OCI-M2 (cell line): ENCODE measurements around the gene ACTRT2.

Experiments
- DNase-seq: peaks from one replicate; lab custom pipeline; 2025; ENCODE audit not compliant: unreplicated experiment; lab: John Stamatoyannopoulos, UW

Gene ACTRT2

GRCh38 chr1:3021233-3021671 lies at the start of gene ACTRT2:
TSS of gene ACTRT2 (plus strand) at chr1:3021467. CDS start at chr1:3021687, 220 bp downstream.
- no peak for DNase-seq

GRCh38 chr1:2971609-2972008 lies 49.7 kb upstream of the ACTRT2 start:
- DNase-seq: no peak

DNA sequence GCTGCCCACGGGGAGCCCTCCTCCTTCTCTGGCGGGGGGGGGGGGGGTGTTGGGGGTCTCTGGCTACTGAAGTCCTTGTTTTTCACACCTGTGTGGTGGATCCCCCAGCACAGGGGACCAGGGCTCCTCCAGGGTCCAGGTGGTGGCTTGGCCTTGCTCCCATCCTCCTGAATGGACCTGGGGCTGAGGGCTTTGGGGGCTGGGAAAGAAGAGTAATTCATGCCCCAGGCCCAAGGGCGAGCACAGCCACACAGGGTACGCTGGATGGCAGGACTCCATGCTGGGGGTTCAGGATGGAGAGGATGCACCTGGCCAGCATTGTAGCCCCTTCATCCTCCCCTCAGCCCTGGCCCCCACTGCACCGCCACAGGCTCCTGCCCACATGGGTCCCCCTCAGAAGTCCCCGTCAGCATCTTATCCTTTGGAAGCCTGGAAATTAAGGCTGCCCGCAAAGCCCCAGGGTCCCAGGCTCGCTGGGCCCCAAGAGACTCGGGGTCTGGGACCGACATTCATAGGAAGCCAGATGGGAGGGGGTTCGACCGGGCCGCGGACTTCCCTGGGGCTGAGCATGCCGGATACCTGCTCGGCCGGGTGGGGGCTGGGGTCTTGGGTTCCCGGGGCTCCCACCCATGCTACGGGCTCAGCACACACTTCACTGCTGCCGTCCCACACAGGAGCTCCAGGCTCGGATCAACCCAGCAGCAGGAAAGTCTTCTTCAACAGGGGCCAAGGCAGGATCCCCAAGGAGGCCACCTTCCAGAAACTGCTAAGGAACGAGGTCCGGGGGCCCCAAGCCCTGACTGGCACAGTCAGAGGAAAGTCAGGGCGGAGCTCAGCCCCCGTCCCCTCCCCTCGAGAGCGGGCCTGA lies 49.0 kb upstream of the ACTRT2 start:
- DNase-seq: no peak

DNA sequence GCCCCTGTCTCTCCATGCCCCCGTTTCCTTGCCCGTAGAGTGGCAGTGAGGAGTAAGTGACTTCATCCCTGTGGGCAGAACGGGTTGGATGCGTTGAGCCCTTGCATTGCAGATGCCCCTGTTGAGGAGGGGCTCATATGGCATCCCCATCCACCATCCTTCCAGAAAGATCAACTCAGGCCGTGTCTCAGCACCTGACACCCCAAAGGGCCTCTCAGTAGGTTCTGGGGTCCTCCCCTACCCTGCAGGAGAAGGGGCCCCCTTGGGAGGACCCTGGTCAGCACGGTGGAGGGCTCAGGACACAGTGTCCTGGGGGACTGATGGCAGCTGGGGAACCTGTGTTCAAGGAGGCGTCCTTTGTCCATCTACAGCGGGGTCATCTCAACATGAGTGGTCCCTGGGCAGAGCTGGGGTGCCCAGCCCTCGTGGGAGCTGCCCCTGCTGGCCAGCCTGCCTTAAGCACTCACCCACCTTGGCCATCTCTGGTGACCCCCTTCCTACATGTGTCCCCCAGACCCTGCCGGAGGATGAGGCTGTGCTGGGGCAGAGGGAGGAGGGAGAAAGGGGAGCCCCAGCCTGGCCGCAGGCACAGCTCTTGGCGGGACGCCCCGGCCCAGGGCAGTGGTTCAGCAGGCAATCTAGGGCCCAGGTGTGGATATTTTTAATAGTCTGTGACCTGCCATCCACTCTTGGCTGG lies 48.2 kb upstream of the ACTRT2 start:
- DNase-seq: no peak

DNA sequence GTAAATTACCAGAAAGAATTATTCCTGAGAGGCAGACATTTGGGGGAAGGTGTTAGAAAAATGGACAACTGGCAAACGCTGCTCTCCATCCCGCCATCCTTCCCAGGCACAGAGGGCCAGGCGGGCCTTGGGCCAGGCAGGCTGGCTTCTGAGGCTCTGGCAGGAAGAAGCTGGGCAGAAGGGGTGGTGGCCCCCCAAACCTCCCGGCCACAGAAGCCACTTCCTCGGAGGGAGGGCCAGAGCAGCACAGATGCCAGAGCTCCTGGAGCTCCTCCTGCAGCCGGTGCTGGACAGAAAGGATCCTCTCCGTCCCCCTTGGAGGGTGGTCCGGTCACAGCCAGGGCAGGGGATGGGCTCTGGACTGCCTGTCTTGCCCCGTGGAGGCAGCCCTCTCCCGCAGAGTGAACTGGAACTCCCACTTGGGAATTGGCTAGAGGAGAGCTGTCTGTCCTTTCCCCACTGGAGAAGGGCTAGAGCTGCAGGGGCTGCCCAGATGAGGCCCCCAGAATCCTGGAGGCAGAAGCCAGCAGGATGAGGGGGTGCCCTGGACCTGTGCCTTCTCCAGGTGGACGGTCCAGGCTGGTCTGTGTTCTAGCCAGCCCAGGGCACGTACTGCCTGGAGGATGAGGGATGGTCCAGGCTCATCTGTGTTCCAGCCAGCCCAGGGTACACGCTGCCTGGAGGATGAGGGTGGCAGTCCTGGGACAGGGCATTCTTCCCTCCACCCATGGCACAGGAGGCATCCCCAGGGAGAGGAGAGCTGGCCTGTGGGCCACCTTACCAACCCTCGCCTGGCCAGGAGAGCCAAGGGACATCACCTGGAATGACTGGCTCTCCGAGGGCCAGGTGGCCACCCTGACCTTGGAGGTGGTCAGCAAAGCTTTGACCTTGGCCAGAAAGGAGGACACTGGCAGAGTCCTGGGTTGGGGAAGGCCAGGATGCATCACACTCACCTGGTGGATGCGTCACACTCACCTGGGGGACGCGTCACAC lies 47.4 kb upstream of the ACTRT2 start:
- DNase-seq: no peak

DNA sequence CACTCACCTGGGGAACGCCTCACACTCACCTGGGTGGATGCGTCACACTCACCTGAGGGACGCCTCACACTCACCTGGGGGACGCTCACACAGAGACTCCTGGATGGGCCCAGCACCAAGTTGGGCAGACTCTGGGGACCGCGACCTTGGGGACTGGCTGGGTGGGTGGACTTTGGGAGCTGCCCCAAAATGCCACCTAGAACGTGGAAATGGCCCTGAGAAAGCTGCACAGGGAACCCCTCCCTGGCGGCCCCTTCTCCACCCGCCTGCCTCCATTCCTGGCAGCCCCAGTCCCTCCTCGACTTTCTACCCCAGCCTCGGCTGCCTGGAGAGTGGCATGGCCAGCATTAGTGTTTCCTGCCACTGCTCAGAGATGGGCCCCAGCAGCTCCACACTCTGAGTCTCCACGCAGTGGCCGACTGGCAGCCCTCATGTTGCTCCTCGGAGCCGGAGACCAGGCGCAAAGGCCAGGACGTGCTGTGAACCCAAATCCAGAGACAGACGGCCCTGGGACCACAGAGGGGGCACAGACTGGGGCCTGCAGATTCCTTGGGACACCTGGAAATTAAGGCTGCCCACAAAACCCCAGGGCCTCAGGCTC lies 46.5 kb upstream of the ACTRT2 start:
- DNase-seq: no peak

DNA sequence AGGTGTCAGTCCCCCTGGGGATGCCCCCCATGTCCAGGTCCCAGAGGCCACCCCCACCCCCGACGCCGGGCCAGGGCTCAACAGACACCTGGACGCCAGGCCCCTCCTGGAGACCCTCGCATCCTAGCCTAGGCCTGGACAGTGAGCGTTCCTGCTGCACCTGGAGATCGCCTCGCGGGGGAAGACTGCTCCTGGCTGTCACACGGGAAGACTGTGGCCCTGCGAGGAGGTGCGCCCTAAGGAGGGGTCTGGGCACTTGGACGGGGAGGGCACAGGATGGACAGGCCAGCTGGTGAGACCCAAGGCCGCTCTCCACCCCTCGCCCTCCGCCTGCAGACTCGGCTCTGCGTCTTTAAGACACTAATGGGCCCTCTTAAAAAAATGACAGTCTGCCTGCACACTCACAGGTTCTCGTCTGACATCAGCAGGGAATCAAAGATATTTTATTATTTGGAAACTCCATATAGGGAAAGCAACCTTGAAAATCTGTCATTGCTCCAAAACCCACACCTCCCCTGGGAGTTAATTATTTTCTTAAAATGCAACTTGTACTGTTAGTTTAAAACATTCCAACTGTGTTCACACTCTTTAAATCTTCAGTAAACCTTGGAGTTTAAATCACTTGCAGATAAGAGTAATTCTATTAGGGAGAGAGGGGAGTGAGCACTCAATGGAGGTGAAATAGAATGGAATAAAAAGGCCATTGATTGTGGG lies 45.6 kb upstream of the ACTRT2 start:
- DNase-seq: no peak

DNA sequence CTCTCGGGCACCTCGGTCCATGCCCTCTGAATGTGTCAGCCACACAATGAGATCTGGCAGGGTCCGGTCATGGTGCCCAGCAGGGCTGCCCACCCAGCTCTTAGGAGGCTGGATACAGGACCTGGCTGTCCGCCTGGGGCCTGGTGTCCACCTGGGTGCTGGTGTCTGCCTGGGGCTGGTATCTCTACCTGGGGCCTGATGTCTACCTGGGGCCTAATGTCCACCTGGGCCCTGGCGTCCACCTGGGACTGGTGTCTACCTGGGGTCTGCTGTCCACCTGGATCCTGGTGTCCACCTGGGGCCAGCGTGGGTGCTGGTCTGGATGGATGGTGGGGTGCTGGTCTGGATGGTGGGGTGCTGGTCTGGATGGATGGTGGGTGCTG lies 45.1 kb upstream of the ACTRT2 start:
- DNase-seq: no peak

GRCh38 chr1:2977886-2978611 lies 43.2 kb upstream of the ACTRT2 start:
- DNase-seq: no peak

GRCh38 chr1:2978691-2979190 lies 42.5 kb upstream of the ACTRT2 start:
- no peak for DNase-seq

DNA sequence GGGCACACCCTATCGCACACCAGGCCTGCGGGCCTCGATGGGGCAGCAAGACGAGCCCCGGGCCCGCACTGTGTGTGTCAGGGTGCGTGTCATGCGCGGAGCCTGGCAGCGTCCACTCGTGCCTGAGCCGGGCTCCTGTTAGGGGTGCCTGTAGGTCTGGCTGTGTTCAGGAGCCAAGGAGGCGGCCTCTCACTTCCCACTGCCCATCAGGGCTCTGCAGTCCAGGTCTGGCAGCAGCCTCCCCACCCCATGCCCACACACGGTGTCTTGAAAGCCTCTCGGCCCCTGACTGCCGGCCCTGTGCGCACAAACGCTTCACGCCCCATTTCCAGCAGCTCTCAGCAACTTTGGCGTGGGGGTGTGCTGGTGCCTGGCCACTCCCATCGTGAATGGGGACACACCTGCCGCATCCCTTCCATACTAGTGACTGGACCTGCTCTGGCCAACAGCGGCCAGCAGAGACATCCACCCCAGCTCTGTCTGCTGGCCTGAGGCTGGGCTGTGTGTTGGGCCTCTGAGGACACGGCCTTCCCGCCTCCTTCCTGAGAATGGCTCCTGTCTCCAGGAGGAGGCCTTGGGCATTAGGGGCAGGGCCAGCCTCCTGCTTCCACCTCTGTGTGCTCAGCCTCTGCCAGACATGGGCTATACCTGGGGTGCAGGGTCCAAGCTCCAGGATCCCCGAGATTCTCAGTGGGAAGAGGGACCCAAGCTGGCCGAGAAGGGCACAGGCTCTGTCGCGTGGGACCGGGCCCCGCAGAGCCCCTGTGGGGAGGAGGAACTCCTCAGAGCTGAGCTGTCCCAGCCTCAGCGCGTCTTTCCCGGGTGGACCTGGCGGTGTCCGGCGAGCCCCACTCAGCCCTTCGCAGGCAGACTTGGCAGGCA lies 41.8 kb upstream of the ACTRT2 start:
- no peak for DNase-seq

GRCh38 chr1:2980073-2980791 lies 41.0 kb upstream of the ACTRT2 start:
- DNase-seq: no peak

DNA sequence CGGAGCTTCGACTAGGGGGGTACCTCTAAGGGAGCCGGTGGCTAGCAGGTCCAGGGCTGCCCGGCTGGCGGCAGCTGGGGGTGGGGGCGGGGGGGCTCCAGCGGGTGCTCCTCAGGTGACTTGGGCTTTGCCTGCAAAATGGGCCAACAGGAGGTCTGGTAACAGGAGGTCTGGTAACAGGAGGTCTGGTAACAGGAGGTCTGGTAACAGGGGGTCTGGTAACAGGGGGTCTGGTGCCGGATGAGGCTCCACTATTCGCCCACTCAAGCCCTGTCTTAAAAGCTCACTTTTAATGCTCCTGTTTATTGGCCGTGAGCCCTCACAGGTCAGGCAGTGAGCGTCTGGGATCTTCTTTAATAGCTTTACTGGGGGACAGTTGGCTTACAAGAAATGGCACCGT lies 40.4 kb upstream of the ACTRT2 start:
- DNase-seq: no peak

- DNase-seq: no peak
Observed at GRCh38 chr1:2981388-2981787, 39.9 kb upstream of the ACTRT2 start.

DNA sequence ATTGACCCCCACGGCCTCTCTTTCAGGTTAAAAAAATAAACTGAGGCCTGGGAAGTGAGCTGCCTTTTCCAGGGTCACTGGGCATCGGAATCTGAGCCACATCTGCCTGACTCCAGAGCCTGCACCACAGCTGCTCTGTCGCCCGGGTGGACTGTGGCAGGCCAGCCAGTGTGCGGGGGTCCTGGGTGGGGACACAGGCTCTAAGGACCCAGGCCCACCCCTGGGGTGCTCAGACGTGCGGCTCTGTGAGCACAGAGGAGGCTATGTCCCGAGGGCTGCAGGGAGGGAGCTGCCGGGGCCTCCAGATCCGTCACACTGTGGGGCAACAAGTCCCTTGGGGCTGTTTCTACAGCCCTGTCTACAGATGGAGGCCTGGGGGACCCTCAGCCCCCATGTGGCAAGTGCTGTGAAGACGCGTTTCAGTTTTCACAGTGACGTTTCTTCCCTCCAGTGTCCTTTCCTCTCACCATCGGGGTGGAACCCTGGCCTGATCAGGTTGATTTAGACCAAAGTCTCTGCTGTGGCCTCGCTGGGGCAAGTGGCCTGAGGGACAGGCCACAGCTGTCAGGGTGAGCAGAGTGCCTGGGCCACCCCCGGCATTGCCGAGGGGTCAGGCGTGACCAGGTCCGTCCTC lies 39.2 kb upstream of the ACTRT2 start:
- DNase-seq: no peak

DNA sequence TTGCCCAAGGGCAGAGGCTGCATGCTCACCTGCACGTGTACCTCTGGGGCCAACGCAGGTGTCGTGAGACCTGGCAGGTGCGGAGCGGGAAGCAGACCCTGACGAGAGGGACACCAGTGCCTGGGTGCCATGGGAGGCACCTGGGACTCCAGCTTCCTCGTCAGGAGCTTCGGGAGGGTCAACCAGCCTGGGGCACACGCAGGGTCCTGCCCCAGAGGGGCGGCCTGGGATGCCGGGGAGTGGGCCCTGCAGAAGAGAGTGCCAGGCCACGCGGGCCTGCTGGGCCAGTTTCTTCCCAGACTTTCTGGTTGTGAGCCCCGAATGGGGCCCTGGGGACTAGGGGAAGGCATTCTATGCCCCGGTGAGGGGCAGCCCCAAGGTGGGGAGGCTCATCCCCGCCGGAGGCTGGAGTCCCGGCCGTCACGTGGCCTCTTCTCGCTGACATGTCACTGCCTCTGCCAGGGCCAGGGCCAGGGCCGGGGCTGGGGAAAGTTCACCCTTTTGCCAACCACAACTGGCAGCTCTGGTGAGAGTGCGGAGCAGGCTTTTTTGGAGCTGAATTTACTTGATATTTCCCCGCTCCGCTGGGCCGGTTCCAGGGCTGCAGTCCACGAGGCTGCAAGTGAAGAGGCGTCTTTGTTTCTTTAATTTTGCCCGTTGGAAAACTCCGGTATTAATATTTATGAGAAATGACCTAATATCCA lies 38.5 kb upstream of the ACTRT2 start:
- DNase-seq: no peak

DNA sequence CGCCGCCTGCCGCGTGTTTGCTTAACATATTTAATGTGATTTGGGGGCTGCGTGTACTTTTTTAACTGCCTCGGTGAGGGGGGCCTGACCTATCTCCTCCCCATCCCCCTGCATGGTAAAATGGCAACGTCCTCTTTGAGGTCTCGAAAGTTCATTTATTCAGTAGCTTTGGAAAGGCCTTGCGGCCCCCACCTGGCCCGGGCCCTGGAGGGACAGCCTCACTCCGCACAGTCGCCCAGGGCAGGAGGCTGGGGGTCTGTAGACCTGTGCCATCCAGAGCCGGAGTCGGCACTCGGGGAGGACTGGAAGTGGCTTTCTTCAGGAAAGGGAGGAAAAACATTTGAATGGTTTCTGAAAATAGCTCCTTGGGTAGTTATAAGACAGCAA lies 38.0 kb upstream of the ACTRT2 start:
- DNase-seq: no peak
